ENCODE measurements around the gene ANXA2. TPM values are rescaled to one million over a fixed set of nuclear protein-coding genes. Genes with fewer than 3 reads are reported as not detected.
A peak's percentile ranks its signal among the peaks of the same experiment; 100 is the strongest.

The ANXA2 gene
- polyA plus RNA-seq, 1 of the 3 experiments (the other 2 are of a cell fraction), result 4,669 TPM

- Histone ChIP-seq H3K4me2 (peak overlapping the region; percentile 95), H3K9me2 (no peaks in the 10 kb centered on the region), H3K36me3 (replicated peaks in 1 of 2; ENCODE audit: control insufficient read depth in 1 of 2, insufficient read depth in 2 of 2, low read length in 1 of 2) (peaks cover 24 to 68% of the 10 kb centered on the region in 2 experiments), H3F3A (replicated peaks; ENCODE audit: insufficient read depth) (peaks cover 84% of the 10 kb centered on the region), H3K27me3 (ENCODE audit: insufficient read depth) (no peaks in the 10 kb centered on the region), H3K79me2 (ENCODE audit: insufficient read depth) (peaks cover 98% of the 10 kb centered on the region), H3K9ac (peak overlapping the region; percentile 99), H3K27ac (ENCODE audit: low read depth in 2 of 2, low read length in 1 of 2) (peak overlapping the region; percentile 81 to 99; a peak in 3 of 4 replicates), H4K20me1 (ENCODE audit: insufficient read depth) (peaks cover 89% of the 10 kb centered on the region), H2AFZ (ENCODE audit: low read depth) (no peak overlapping the region), H3K4me3 (ENCODE audit: low read depth in 2 of 2, low read length in 1 of 2) (peak overlapping the region; percentile 62 to 95; a peak in 3 of 4 replicates), H3K4me1 (ENCODE audit: control insufficient read depth in 1 of 2, insufficient read depth in 2 of 2, low read depth in 1 of 2, low read length in 1 of 2) (peaks cover 13 to 56% of the 10 kb centered on the region in 2 experiments), H3K9me3 (no peaks in the 10 kb centered on the region)
- WGBS (ENCODE audit: low lambda C conversion rate), result 20% methylated on average over 9 of the region's 9 CpGs
- no peak for DNase-seq
- ChIA-PET CTCF (interaction anchor here (0.6 to 1.0 kb wide), 2 partner anchors 18 to 51 kb away, joined by 3 read pairs; no protein-coding TSS in a partner anchor), POLR2A (no interaction called here)
- TF ChIP-seq RCOR1 (IDR thresholded peaks at IDR 0.05; ENCODE audit: low read length) (no peak), USF2 (IDR thresholded peaks at IDR 0.05; ENCODE audit: borderline replicate concordance, low read depth, low read length) (no peak), EZH2phosphoT487 (IDR thresholded peaks at IDR 0.05; ENCODE audit: borderline replicate concordance, low read depth) (no peak), MAX (IDR thresholded peaks at IDR 0.05; ENCODE audit: low read depth) (peak; percentile 81), POLR2AphosphoS5 (IDR thresholded peaks at IDR 0.05; ENCODE audit: low read depth, low read length) (peak; percentile 82), REST (IDR thresholded peaks at IDR 0.05; ENCODE audit: low read depth, low read length) (peak; percentile 38), MXI1 (IDR thresholded peaks at IDR 0.05; ENCODE audit: low read depth, low read length) (no peak), ZBTB33 (IDR thresholded peaks at IDR 0.05; ENCODE audit: borderline replicate concordance, low read depth) (peak; percentile 80), USF1 (IDR thresholded peaks at IDR 0.05; ENCODE audit: borderline replicate concordance, low read depth) (no peak), TAF1 (IDR thresholded peaks at IDR 0.05; ENCODE audit: borderline replicate concordance, low read depth, low read length) (peak; percentile 51), FOSL2 (IDR thresholded peaks at IDR 0.05; ENCODE audit: borderline replicate concordance, low read depth) (peak; percentile 96), TCF12 (IDR thresholded peaks at IDR 0.05) (peak; percentile 94), NFIC (IDR thresholded peaks at IDR 0.05; ENCODE audit: borderline replicate concordance) (peak; percentile 92), RXRA (IDR thresholded peaks at IDR 0.05; ENCODE audit: borderline replicate concordance, low read depth) (peak; percentile 97), SIN3A (IDR thresholded peaks at IDR 0.05; ENCODE audit: borderline replicate concordance, low read depth, low read length) (peak; percentile 96; the same call in 1 of the 2 replicates), GABPA (IDR thresholded peaks at IDR 0.05; ENCODE audit: low read depth) (no peak), SMC3 (IDR thresholded peaks at IDR 0.05; ENCODE audit: low read depth, low read length) (no peak), PBX3 (IDR thresholded peaks at IDR 0.05) (peak; percentile 83), EP300 (IDR thresholded peaks at IDR 0.05; ENCODE audit: borderline replicate concordance in 1 of 2, low read depth in 1 of 2, low read length in 1 of 2) (peak in 1 of 2 experiments; percentile 81; a peak in 2 of 4 replicates), JUND (IDR thresholded peaks at IDR 0.05) (peak; percentile 89), NRF1 (IDR thresholded peaks at IDR 0.05; ENCODE audit: low read depth, low read length) (no peak), IRF3 (IDR thresholded peaks at IDR 0.05; ENCODE audit: low read depth, low read length) (no peak)
Measured at GRCh38 chr15:60392986-60393790, 4.6 kb downstream of the ANXA2 start.
